HEK293 (cell line): ENCODE data around the gene TMEM183A.

ENCODE experiments used
- GLIS2 ChIP-seq: fragments of 450-650 bp; formaldehyde crosslinking; IDR thresholded peaks from 2 replicates; pipeline ENCODE4 v1.5.1; 2016; ENCODE audit warnings: missing biosample characterization, missing genetic modification characterization
- KLF1 ChIP-seq: fragments of 450-650 bp; formaldehyde crosslinking; IDR thresholded peaks from 2 replicates; pipeline ENCODE4 v1.5.1; 2016; ENCODE audit warnings: missing biosample characterization, missing genetic modification characterization
- KLF10 ChIP-seq: fragments of 450-650 bp; IDR thresholded peaks from 2 replicates; pipeline ENCODE4 v1.5.1; 2018; ENCODE audit warnings: missing biosample characterization, mild to moderate bottlenecking, missing genetic modification characterization
- KLF16 ChIP-seq: fragments of 450-650 bp; formaldehyde crosslinking; IDR thresholded peaks from 2 replicates; pipeline ENCODE4 v1.5.1; 2017; ENCODE audit warnings: missing biosample characterization, missing genetic modification characterization
- SCRT2 ChIP-seq: fragments of 450-650 bp; formaldehyde crosslinking; IDR thresholded peaks from 2 replicates; pipeline ENCODE4 v1.5.1; 2016; ENCODE audit warnings: missing biosample characterization, missing genetic modification characterization
- SP3 ChIP-seq: fragments of 450-650 bp; formaldehyde crosslinking; IDR thresholded peaks from 2 replicates; pipeline ENCODE4 v1.5.1; 2016; ENCODE audit warnings: missing biosample characterization, missing genetic modification characterization
- ZBTB20 ChIP-seq: fragments of 450-650 bp; formaldehyde crosslinking; IDR thresholded peaks from 2 replicates; pipeline ENCODE4 v1.5.1; 2016; ENCODE audit warnings: missing biosample characterization, missing genetic modification characterization
- ZBTB21 ChIP-seq: fragments of 450-650 bp; formaldehyde crosslinking; IDR thresholded peaks from 2 replicates; pipeline ENCODE4 v1.5.1; 2017; ENCODE audit warnings: missing biosample characterization, missing genetic modification characterization
- ZFP37 ChIP-seq: fragments of 450-650 bp; formaldehyde crosslinking; IDR thresholded peaks from 2 replicates; pipeline ENCODE4 v1.5.1; 2016; ENCODE audit warnings: missing biosample characterization, missing genetic modification characterization
- ZNF16 ChIP-seq: fragments of 450-650 bp; formaldehyde crosslinking; IDR thresholded peaks from 2 replicates; pipeline ENCODE4 v1.5.1; 2016; ENCODE audit warnings: low read depth, missing biosample characterization, missing genetic modification characterization
- ZNF174 ChIP-seq: fragments of 450-650 bp; formaldehyde crosslinking; IDR thresholded peaks from 2 replicates; pipeline ENCODE4 v1.5.0; 2017; ENCODE audit warnings: missing biosample characterization, mild to moderate bottlenecking, missing genetic modification characterization
- ZNF211 ChIP-seq: fragments of 450-650 bp; formaldehyde crosslinking; IDR thresholded peaks from 2 replicates; pipeline ENCODE4 v1.5.1; 2016; ENCODE audit warnings: low read depth, missing biosample characterization, missing genetic modification characterization
- ZNF223 ChIP-seq: fragments of 450-650 bp; formaldehyde crosslinking; IDR thresholded peaks from 2 replicates; pipeline ENCODE4 v1.5.1; 2016; ENCODE audit warnings: missing biosample characterization, missing genetic modification characterization
- ZNF530 ChIP-seq: fragments of 450-650 bp; formaldehyde crosslinking; IDR thresholded peaks from 2 replicates; pipeline ENCODE4 v1.5.1; 2016; ENCODE audit warnings: low read depth, missing biosample characterization, missing genetic modification characterization
- ZNF645 ChIP-seq: fragments of 450-650 bp; formaldehyde crosslinking; IDR thresholded peaks from 2 replicates; pipeline ENCODE4; 2016; ENCODE audit warnings: missing biosample characterization, missing genetic modification characterization
- ZNF677 ChIP-seq: fragments of 450-650 bp; IDR thresholded peaks from 2 replicates; pipeline ENCODE4 v1.5.0; 2018; ENCODE audit warnings: missing biosample characterization, mild to moderate bottlenecking, missing genetic modification characterization, moderate library complexity
- ZNF692 ChIP-seq: fragments of 450-650 bp; formaldehyde crosslinking; IDR thresholded peaks from 2 replicates; pipeline ENCODE4 v1.5.1; 2016; ENCODE audit warnings: missing biosample characterization, missing genetic modification characterization
- ZNF768 ChIP-seq: fragments of 450-650 bp; formaldehyde crosslinking; IDR thresholded peaks from 2 replicates; pipeline ENCODE4 v1.5.1; 2018; ENCODE audit warnings: missing biosample characterization, mild to moderate bottlenecking, missing genetic modification characterization
- ZSCAN30 ChIP-seq: fragments of 450-650 bp; IDR thresholded peaks from 2 replicates; pipeline ENCODE4 v1.5.1; 2018; ENCODE audit warnings: missing biosample characterization, mild to moderate bottlenecking, missing genetic modification characterization, moderate library complexity
- ZXDB ChIP-seq: fragments of 450-650 bp; formaldehyde crosslinking; IDR thresholded peaks from 2 replicates; pipeline ENCODE4 v1.5.1; 2016; ENCODE audit warnings: missing biosample characterization, missing genetic modification characterization
- TF ChIP-seq, protein P1 (sequence below): fragments of 450-650 bp; formaldehyde crosslinking; IDR thresholded peaks from 2 replicates; pipeline ENCODE4 v1.5.1; 2017; ENCODE audit warnings: missing biosample characterization, mild to moderate bottlenecking, missing genetic modification characterization, moderate library complexity
- TF ChIP-seq, protein P2 (sequence below): fragments of 450-650 bp; formaldehyde crosslinking; IDR thresholded peaks from 2 replicates; pipeline ENCODE4 v1.5.1; 2016; ENCODE audit warnings: missing biosample characterization, missing genetic modification characterization
- TF ChIP-seq, protein P3 (sequence below): fragments of 450-650 bp; formaldehyde crosslinking; IDR thresholded peaks from 2 replicates; pipeline ENCODE4 v1.5.1; 2016; ENCODE audit warnings: missing biosample characterization, missing genetic modification characterization
- TF ChIP-seq, protein P4 (sequence below): fragments of 450-650 bp; formaldehyde crosslinking; IDR thresholded peaks from 2 replicates; pipeline ENCODE4 v1.5.1; 2017; ENCODE audit warnings: missing biosample characterization, missing genetic modification characterization
- TF ChIP-seq, protein P5 (sequence below): fragments of 450-650 bp; formaldehyde crosslinking; IDR thresholded peaks from 2 replicates; pipeline ENCODE4 v1.5.1; 2017; ENCODE audit warnings: missing biosample characterization, missing genetic modification characterization

TMEM183A gene

GRCh38 chr1:202957733-202958543 is 49.2 kb upstream of the TMEM183A start, which contains the start of gene ADIPOR1 (continued):
- TF ChIP-seq ZNF677 (0 out of 2 replicates have a peak, but pooled peaks have one; percentile 37), GLIS2 (tag by site-specific recombination) (peak; percentile 90), KLF10 (tag by site-specific recombination) (peak; percentile 97), ZXDB (peak; percentile 37), ZNF16 (tag by site-specific recombination) (no peak), ZNF530 (no peak), KLF1 (tag by site-specific recombination) (peak; percentile 58), ZNF768 (no peak), ZSCAN30 (peak; percentile 90), ZNF211 (tag by site-specific recombination) (no peak), ZBTB20 (peak; percentile 41; the same call in 1 of the 2 replicates), ZNF223 (tag by site-specific recombination) (no peak), ZFP37 (tag by site-specific recombination) (peak; percentile 84; the same call in 1 of the 2 replicates), ZNF645 (no peak), KLF16 (tag by site-specific recombination) (peak; percentile 53; the same call in 1 of the 2 replicates), SP3 (tag by site-specific recombination) (peak; percentile 81), SCRT2 (no peak), ZNF174 (no peak), ZBTB21 (tag by site-specific recombination) (no peak), ZNF692 (peak; percentile 35)
- TF ChIP-seq, protein P1, sequence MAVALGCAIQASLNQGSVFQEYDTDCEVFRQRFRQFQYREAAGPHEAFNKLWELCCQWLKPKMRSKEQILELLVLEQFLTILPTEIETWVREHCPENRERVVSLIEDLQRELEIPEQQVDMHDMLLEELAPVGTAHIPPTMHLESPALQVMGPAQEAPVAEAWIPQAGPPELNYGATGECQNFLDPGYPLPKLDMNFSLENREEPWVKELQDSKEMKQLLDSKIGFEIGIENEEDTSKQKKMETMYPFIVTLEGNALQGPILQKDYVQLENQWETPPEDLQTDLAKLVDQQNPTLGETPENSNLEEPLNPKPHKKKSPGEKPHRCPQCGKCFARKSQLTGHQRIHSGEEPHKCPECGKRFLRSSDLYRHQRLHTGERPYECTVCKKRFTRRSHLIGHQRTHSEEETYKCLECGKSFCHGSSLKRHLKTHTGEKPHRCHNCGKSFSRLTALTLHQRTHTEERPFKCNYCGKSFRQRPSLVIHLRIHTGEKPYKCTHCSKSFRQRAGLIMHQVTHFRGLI (tag by site-specific recombination): no peak
- TF ChIP-seq, protein P2, sequence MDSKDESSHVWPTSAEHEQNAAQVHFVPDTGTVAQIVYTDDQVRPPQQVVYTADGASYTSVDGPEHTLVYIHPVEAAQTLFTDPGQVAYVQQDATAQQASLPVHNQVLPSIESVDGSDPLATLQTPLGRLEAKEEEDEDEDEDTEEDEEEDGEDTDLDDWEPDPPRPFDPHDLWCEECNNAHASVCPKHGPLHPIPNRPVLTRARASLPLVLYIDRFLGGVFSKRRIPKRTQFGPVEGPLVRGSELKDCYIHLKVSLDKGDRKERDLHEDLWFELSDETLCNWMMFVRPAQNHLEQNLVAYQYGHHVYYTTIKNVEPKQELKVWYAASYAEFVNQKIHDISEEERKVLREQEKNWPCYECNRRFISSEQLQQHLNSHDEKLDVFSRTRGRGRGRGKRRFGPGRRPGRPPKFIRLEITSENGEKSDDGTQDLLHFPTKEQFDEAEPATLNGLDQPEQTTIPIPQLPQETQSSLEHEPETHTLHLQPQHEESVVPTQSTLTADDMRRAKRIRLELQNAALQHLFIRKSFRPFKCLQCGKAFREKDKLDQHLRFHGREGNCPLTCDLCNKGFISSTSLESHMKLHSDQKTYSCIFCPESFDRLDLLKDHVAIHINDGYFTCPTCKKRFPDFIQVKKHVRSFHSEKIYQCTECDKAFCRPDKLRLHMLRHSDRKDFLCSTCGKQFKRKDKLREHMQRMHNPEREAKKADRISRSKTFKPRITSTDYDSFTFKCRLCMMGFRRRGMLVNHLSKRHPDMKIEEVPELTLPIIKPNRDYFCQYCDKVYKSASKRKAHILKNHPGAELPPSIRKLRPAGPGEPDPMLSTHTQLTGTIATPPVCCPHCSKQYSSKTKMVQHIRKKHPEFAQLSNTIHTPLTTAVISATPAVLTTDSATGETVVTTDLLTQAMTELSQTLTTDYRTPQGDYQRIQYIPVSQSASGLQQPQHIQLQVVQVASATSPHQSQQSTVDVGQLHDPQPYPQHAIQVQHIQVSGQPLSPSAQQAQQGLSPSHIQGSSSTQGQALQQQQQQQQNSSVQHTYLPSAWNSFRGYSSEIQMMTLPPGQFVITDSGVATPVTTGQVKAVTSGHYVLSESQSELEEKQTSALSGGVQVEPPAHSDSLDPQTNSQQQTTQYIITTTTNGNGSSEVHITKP (tag by site-specific recombination): no peak
- TF ChIP-seq, protein P3, sequence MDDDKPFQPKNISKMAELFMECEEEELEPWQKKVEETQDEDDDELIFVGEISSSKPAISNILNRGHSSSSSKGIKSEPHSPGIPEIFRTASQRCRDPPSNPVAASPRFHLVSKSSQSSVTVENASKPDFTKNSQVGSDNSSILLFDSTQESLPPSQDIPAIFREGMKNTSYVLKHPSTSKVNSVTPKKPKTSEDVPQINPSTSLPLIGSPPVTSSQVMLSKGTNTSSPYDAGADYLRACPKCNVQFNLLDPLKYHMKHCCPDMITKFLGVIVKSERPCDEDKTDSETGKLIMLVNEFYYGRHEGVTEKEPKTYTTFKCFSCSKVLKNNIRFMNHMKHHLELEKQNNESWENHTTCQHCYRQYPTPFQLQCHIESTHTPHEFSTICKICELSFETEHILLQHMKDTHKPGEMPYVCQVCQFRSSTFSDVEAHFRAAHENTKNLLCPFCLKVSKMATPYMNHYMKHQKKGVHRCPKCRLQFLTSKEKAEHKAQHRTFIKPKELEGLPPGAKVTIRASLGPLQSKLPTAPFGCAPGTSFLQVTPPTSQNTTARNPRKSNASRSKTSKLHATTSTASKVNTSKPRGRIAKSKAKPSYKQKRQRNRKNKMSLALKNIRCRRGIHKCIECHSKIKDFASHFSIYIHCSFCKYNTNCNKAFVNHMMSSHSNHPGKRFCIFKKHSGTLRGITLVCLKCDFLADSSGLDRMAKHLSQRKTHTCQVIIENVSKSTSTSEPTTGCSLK (tag by site-specific recombination): no peak
- TF ChIP-seq, protein P4, sequence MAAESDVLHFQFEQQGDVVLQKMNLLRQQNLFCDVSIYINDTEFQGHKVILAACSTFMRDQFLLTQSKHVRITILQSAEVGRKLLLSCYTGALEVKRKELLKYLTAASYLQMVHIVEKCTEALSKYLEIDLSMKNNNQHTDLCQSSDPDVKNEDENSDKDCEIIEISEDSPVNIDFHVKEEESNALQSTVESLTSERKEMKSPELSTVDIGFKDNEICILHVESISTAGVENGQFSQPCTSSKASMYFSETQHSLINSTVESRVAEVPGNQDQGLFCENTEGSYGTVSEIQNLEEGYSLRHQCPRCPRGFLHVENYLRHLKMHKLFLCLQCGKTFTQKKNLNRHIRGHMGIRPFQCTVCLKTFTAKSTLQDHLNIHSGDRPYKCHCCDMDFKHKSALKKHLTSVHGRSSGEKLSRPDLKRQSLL: peak; percentile 63; the same call in 1 of the 2 replicates
- TF ChIP-seq, protein P5, sequence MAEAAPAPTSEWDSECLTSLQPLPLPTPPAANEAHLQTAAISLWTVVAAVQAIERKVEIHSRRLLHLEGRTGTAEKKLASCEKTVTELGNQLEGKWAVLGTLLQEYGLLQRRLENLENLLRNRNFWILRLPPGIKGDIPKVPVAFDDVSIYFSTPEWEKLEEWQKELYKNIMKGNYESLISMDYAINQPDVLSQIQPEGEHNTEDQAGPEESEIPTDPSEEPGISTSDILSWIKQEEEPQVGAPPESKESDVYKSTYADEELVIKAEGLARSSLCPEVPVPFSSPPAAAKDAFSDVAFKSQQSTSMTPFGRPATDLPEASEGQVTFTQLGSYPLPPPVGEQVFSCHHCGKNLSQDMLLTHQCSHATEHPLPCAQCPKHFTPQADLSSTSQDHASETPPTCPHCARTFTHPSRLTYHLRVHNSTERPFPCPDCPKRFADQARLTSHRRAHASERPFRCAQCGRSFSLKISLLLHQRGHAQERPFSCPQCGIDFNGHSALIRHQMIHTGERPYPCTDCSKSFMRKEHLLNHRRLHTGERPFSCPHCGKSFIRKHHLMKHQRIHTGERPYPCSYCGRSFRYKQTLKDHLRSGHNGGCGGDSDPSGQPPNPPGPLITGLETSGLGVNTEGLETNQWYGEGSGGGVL (tag by site-specific recombination): no peak
